ENCODE results near the gene FIGN. TPM values are rescaled to one million over a fixed set of nuclear protein-coding genes. Genes with fewer than 3 reads are reported as not detected.

FIGN gene
- total RNA-seq, 4 donors from 2014 or later, result 0.42 to 3.1 (median 1.3) TPM

DNA sequence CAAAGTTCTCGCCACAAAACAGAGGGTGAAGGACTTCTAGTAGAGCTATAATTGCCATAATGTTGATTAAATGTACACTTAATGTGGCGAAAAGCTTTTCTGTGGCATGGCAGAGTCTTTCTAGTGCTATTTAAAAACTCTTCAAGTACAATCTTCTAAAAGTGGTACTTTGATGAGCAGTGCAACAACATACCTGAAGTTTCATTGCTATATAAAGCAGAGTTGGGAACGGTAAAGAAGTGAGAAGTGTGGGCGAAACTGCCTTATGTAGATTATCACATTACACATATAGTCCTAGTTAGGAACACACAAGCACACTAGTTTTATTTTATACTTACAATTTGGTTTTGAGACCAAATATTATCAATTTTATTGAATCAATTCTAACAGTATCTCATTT, 49.5 kb downstream of the FIGN start:
- H3K27me3 ChIP-seq, result no peaks in the 10 kb centered on the region
- no peaks in the 10 kb centered on the region for H3K9me3 ChIP-seq
- TF ChIP-seq CTCF (IDR thresholded peaks at IDR 0.05 in 4 of 5, conservative IDR thresholded peaks at IDR 0.05 in 1 of 5) (no peak), POLR2A (IDR thresholded peaks at IDR 0.05) (no peak)
- no peak overlapping the region for H3K27ac ChIP-seq
- in situ Hi-C loops (cut with MboI; ENCODE audit: low sequenced_read_pairs in 4 of 4) (no loop called here), intact Hi-C loops (cut with DNase I; ENCODE audit: low total_unique reads) (no loop called here)
- H3K4me3 ChIP-seq, result no peak overlapping the region
- no peaks in the 10 kb centered on the region for H3K36me3 ChIP-seq
- DNase-seq, result no peak
- H3K4me1 ChIP-seq, result no peaks in the 10 kb centered on the region
- no peak for ATAC-seq

GRCh38 chr2:163682695-163683094, 53.1 kb downstream of the FIGN start:
- Histone ChIP-seq H3K36me3 (no peaks in the 10 kb centered on the region), H3K27ac (no peak overlapping the region), H3K4me3 (no peak overlapping the region), H3K4me1 (no peaks in the 10 kb centered on the region), H3K27me3 (no peaks in the 10 kb centered on the region), H3K9me3 (no peaks in the 10 kb centered on the region)
- intact Hi-C loops (cut with DNase I; ENCODE audit: low total_unique reads), result no loop called here
- no peak for TF ChIP-seq CTCF (IDR thresholded peaks at IDR 0.05 in 4 of 5, conservative IDR thresholded peaks at IDR 0.05 in 1 of 5)
- no peak for TF ChIP-seq POLR2A (IDR thresholded peaks at IDR 0.05)
- in situ Hi-C loops (cut with MboI; ENCODE audit: low sequenced_read_pairs in 4 of 4), result no loop called here
- ATAC-seq (no peak), DNase-seq (no peak)

DNA sequence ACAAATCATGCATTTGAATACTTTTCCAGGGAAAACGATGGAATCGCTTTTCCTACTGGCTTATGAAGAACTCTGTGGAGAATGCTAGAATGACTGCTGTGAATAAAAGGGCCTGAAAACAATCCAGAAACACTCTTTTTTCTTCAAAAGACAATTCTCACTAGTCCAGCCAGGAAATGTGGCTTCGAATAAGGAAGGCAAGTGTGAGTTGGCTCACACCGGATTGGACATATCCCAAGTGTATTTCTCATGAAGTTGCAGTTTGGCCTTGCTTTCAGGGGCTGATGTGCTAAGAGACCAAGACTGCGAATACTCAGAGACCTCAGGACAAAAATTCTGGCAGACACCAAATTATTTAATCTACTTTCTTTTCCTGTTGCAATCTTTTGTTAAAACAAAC, 54.1 kb downstream of the FIGN start:
- TF ChIP-seq POLR2A (IDR thresholded peaks at IDR 0.05) (no peak), CTCF (IDR thresholded peaks at IDR 0.05 in 4 of 5, conservative IDR thresholded peaks at IDR 0.05 in 1 of 5) (no peak)
- Histone ChIP-seq H3K4me1 (no peaks in the 10 kb centered on the region), H3K4me3 (no peak overlapping the region), H3K36me3 (no peaks in the 10 kb centered on the region), H3K27ac (no peak overlapping the region), H3K9me3 (no peaks in the 10 kb centered on the region), H3K27me3 (no peaks in the 10 kb centered on the region)
- peak in 1 of 2 donors; percentile 58 for ATAC-seq
- peak; percentile 7 to 24 for DNase-seq
- intact Hi-C loops (cut with DNase I; ENCODE audit: low total_unique reads) (no loop called here), in situ Hi-C loops (cut with MboI; ENCODE audit: low sequenced_read_pairs in 4 of 4) (no loop called here)

DNA sequence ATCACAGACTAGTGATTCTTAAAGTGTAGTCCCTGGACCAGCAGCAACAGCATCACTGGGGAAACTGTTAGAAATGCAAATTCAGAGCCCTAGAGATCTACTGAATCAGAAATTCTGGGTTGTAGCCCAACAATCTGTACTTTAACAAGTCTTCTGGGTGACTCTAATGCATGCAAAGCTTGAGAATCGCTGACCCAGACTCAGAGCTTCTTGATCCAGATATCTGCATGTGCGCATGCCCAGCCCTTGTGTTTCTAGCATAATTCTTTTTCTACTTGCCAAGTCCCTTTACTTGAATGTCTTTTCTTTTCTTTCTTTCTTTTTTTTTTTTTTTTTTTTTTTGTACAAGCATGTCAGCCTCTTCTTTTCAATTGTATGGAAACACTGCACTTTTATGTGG, 60.4 kb downstream of the FIGN start:
- H3K36me3 ChIP-seq, result no peaks in the 10 kb centered on the region
- no peaks in the 10 kb centered on the region for H3K27me3 ChIP-seq
- H3K4me3 ChIP-seq, result no peak overlapping the region
- H3K9me3 ChIP-seq, result no peaks in the 10 kb centered on the region
- intact Hi-C loops (cut with DNase I; ENCODE audit: low total_unique reads) (no loop called here), in situ Hi-C loops (cut with MboI; ENCODE audit: low sequenced_read_pairs in 4 of 4) (no loop called here)
- DNase-seq, result no peak
- no peak overlapping the region for H3K27ac ChIP-seq
- no peak for ATAC-seq
- H3K4me1 ChIP-seq, result no peaks in the 10 kb centered on the region
- TF ChIP-seq POLR2A (IDR thresholded peaks at IDR 0.05) (no peak), CTCF (IDR thresholded peaks at IDR 0.05 in 4 of 5, conservative IDR thresholded peaks at IDR 0.05 in 1 of 5) (no peak)

DNA sequence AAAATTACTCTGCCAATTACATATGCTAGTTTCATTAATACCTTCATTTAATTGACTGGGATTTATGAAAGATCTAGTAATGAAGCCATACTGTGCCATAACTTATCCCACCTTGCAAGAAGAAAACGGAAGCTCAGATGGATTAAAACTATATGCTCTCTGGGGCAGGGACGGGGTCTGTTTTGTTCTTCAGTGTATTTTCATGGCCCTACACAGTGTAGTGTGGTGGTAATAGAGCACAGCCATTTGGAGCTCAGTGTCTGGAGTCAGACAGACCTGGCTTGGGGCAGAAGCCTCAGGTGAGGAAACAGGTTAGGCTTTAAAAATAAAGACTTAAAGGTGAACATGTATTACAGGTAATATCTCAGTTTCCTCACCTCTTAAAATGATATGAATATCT, 62.3 kb downstream of the FIGN start:
- DNase-seq, result no peak
- H3K9me3 ChIP-seq, result no peaks in the 10 kb centered on the region
- in situ Hi-C loops (cut with MboI; ENCODE audit: low sequenced_read_pairs in 4 of 4), result no loop called here

More for the DNA sequence above, 62.3 kb downstream of the FIGN start:
- Histone ChIP-seq H3K27ac (no peak overlapping the region), H3K36me3 (no peaks in the 10 kb centered on the region), H3K4me1 (peaks cover 0 to 3% of the 10 kb centered on the region in 2 donors), H3K4me3 (no peak overlapping the region), H3K27me3 (no peaks in the 10 kb centered on the region)
- no peak for TF ChIP-seq POLR2A (IDR thresholded peaks at IDR 0.05)
- TF ChIP-seq CTCF (IDR thresholded peaks at IDR 0.05 in 4 of 5, conservative IDR thresholded peaks at IDR 0.05 in 1 of 5), result no peak
- intact Hi-C loops (cut with DNase I; ENCODE audit: low total_unique reads), result no loop called here
- ATAC-seq, result no peak

All from gastrocnemius medialis (tissue), 4 donors.